HG02970 (cell line): ENCODE results near the gene PIGL.
"Not testable (repeated sequence)": the region's sequence is repeated elsewhere in the genome, so short reads cannot be mapped to it uniquely, and the experiment has no call there.

Experiments used
- ATAC-seq: cut with Tn5 transposase; IDR thresholded peaks from one replicate; pipeline ENCODE4 v1.9.1; 2021; ENCODE audit warnings: mild to moderate bottlenecking, moderate library complexity, moderate number of reproducible peaks; ENCODE audit not compliant: unreplicated experiment, low FRiP score

Gene PIGL

GRCh38 chr17:16272111-16272840, 55.3 kb downstream of the PIGL start:
- ATAC-seq = no peak

- ATAC-seq = no peak
Observed at GRCh38 chr17:16273499-16273898, 56.5 kb downstream of the PIGL start.

GRCh38 chr17:16273929-16274339, 56.9 kb downstream of the PIGL start:
- no peak for ATAC-seq

- no peak for ATAC-seq
Observed at GRCh38 chr17:16275024-16275423, 58.0 kb downstream of the PIGL start.

GRCh38 chr17:16277163-16277562, 60.2 kb downstream of the PIGL start:
- no peak for ATAC-seq

- ATAC-seq = no peak
Observed at GRCh38 chr17:16281351-16281750, 64.3 kb downstream of the PIGL start.

- ATAC-seq = no peak
Observed at GRCh38 chr17:16282522-16282921, 65.5 kb downstream of the PIGL start.

GRCh38 chr17:16283705-16284104, 66.7 kb downstream of the PIGL start:
- no peak for ATAC-seq

- no peak for ATAC-seq
Observed at GRCh38 chr17:16285646-16286008, 68.6 kb downstream of the PIGL start.

- ATAC-seq = peak; percentile 69
Observed at GRCh38 chr17:16286009-16286946, 69.3 kb downstream of the PIGL start.

- ATAC-seq = no peak
Observed at GRCh38 chr17:16286947-16287562, 70.0 kb downstream of the PIGL start.

GRCh38 chr17:16287563-16288027, 70.6 kb downstream of the PIGL start:
- ATAC-seq = no peak

GRCh38 chr17:16288860-16289571, 72.0 kb downstream of the PIGL start:
- no peak for ATAC-seq

GRCh38 chr17:16293931-16294330, 76.9 kb downstream of the PIGL start:
- ATAC-seq = no peak

- no peak for ATAC-seq
Observed at GRCh38 chr17:16294560-16294959, 77.5 kb downstream of the PIGL start.

GRCh38 chr17:16296072-16296471, 79.1 kb downstream of the PIGL start:
- ATAC-seq = not testable (repeated sequence)

- no peak for ATAC-seq
Observed at GRCh38 chr17:16297367-16298139, 80.5 kb downstream of the PIGL start.

- no peak for ATAC-seq
Observed at GRCh38 chr17:16298140-16298662, 81.2 kb downstream of the PIGL start.

GRCh38 chr17:16300554-16300953, 83.5 kb downstream of the PIGL start:
- ATAC-seq = no peak
